Nephron (organoid): ENCODE results near the gene GAREM1.

Experiments used
- H3K27ac Mint-ChIP-seq, 3 experiments: 2 replicates each; pipeline ENCODE4 v1.8.0; 2020; ENCODE audit warnings: mixed read lengths in 3 of 3, mild to moderate bottlenecking in 2 of 3, moderate library complexity in 1 of 3
- H3K27me3 Mint-ChIP-seq: 2 replicates; pipeline ENCODE4 v1.8.0; 2021; ENCODE audit warnings: low read depth, mild to moderate bottlenecking, moderate library complexity, mixed read lengths
- H3K36me3 Mint-ChIP-seq: 2 replicates; pipeline ENCODE4 v1.8.0; 2020; ENCODE audit warnings: low read depth, mixed read lengths
- H3K4me1 Mint-ChIP-seq: 2 replicates; pipeline ENCODE4 v1.8.0; 2020; ENCODE audit warnings: mixed read lengths
- H3K4me3 Mint-ChIP-seq, 3 experiments: 2 replicates each; pipeline ENCODE4 v1.8.0; 2020; ENCODE audit warnings: mild to moderate bottlenecking in 3 of 3, mixed read lengths in 3 of 3, moderate library complexity in 2 of 3
- H3K9me3 Mint-ChIP-seq: 2 replicates; pipeline ENCODE4 v1.8.0; 2020; ENCODE audit warnings: mixed read lengths
- CTCF ChIP-seq, 3 experiments: fragments of 200-600 bp; sonication (generic); IDR thresholded peaks; one replicate each; pipeline ENCODE4 v1.5.0; 2021; ENCODE audit warnings: antibody characterized with exemption in 3 of 3; ENCODE audit not compliant: unreplicated experiment in 3 of 3

The GAREM1 gene

GRCh38 chr18:32454593-32454992 is 16.1 kb downstream of the GAREM1 start:
- H3K4me3 Mint-ChIP-seq, result no peak overlapping the region
- no peaks in the 10 kb centered on the region for H3K9me3 Mint-ChIP-seq
- no peak for TF ChIP-seq CTCF (IDR thresholded peaks at IDR 0.05; ENCODE audit: unreplicated experiment in 3 of 3)
- H3K36me3 Mint-ChIP-seq, result no peaks in the 10 kb centered on the region
- peaks cover 42% of the 10 kb centered on the region for H3K4me1 Mint-ChIP-seq
- H3K27ac Mint-ChIP-seq, result peak overlapping the region; percentile 2 to 65 (median 38)
- H3K27me3 Mint-ChIP-seq, result no peaks in the 10 kb centered on the region

GRCh38 chr18:32450874-32451273 is 19.8 kb downstream of the GAREM1 start:
- H3K4me1 Mint-ChIP-seq, result peaks cover 30% of the 10 kb centered on the region
- no peak for TF ChIP-seq CTCF (IDR thresholded peaks at IDR 0.05; ENCODE audit: unreplicated experiment in 3 of 3)
- H3K9me3 Mint-ChIP-seq, result no peaks in the 10 kb centered on the region
- no peak overlapping the region for H3K4me3 Mint-ChIP-seq
- H3K27ac Mint-ChIP-seq, result no peak overlapping the region
- H3K36me3 Mint-ChIP-seq, result no peaks in the 10 kb centered on the region
- H3K27me3 Mint-ChIP-seq, result no peaks in the 10 kb centered on the region

GRCh38 chr18:32450026-32450691 is 20.5 kb downstream of the GAREM1 start:
- Mint-ChIP-seq H3K9me3 (no peaks in the 10 kb centered on the region), H3K27ac (no peak overlapping the region)

GRCh38 chr18:32446780-32447179 is 23.9 kb downstream of the GAREM1 start:
- Mint-ChIP-seq H3K36me3 (no peaks in the 10 kb centered on the region), H3K9me3 (no peaks in the 10 kb centered on the region), H3K27me3 (no peaks in the 10 kb centered on the region)

More at GRCh38 chr18:32450026-32450691, 20.5 kb downstream of the GAREM1 start:
- TF ChIP-seq CTCF (IDR thresholded peaks at IDR 0.05; ENCODE audit: unreplicated experiment in 3 of 3), result no peak
- H3K36me3 Mint-ChIP-seq, result no peaks in the 10 kb centered on the region
- H3K4me3 Mint-ChIP-seq, result no peak overlapping the region
- no peaks in the 10 kb centered on the region for H3K27me3 Mint-ChIP-seq
- peaks cover 23% of the 10 kb centered on the region for H3K4me1 Mint-ChIP-seq

GRCh38 chr18:32445846-32446245 is 24.8 kb downstream of the GAREM1 start:
- H3K27me3 Mint-ChIP-seq, result no peaks in the 10 kb centered on the region
- no peak overlapping the region for H3K4me3 Mint-ChIP-seq
- H3K27ac Mint-ChIP-seq, result no peak overlapping the region
- peaks cover 33% of the 10 kb centered on the region for H3K4me1 Mint-ChIP-seq
- no peaks in the 10 kb centered on the region for H3K36me3 Mint-ChIP-seq
- no peak for TF ChIP-seq CTCF (IDR thresholded peaks at IDR 0.05; ENCODE audit: unreplicated experiment in 3 of 3)
- H3K9me3 Mint-ChIP-seq, result no peaks in the 10 kb centered on the region

More at GRCh38 chr18:32446780-32447179, 23.9 kb downstream of the GAREM1 start:
- Mint-ChIP-seq H3K4me1 (peaks cover 26% of the 10 kb centered on the region), H3K27ac (no peak overlapping the region), H3K4me3 (no peak overlapping the region)
- TF ChIP-seq CTCF (IDR thresholded peaks at IDR 0.05; ENCODE audit: unreplicated experiment in 3 of 3), result no peak

GRCh38 chr18:32443706-32444215 is 26.9 kb downstream of the GAREM1 start:
- no peak overlapping the region for H3K4me3 Mint-ChIP-seq
- H3K27ac Mint-ChIP-seq, result peak overlapping the region in 2 of 3 experiments; percentile 32 to 37
- H3K9me3 Mint-ChIP-seq, result no peaks in the 10 kb centered on the region
- H3K27me3 Mint-ChIP-seq, result no peaks in the 10 kb centered on the region
- no peaks in the 10 kb centered on the region for H3K36me3 Mint-ChIP-seq
- no peak for TF ChIP-seq CTCF (IDR thresholded peaks at IDR 0.05; ENCODE audit: unreplicated experiment in 3 of 3)
- peaks cover 37% of the 10 kb centered on the region for H3K4me1 Mint-ChIP-seq
